ENCODE results near the gene C21orf58.
"Not testable (repeated sequence)": the region's sequence is repeated elsewhere in the genome, so short reads cannot be mapped to it uniquely, and the experiment has no call there.

C21orf58 gene

DNA sequence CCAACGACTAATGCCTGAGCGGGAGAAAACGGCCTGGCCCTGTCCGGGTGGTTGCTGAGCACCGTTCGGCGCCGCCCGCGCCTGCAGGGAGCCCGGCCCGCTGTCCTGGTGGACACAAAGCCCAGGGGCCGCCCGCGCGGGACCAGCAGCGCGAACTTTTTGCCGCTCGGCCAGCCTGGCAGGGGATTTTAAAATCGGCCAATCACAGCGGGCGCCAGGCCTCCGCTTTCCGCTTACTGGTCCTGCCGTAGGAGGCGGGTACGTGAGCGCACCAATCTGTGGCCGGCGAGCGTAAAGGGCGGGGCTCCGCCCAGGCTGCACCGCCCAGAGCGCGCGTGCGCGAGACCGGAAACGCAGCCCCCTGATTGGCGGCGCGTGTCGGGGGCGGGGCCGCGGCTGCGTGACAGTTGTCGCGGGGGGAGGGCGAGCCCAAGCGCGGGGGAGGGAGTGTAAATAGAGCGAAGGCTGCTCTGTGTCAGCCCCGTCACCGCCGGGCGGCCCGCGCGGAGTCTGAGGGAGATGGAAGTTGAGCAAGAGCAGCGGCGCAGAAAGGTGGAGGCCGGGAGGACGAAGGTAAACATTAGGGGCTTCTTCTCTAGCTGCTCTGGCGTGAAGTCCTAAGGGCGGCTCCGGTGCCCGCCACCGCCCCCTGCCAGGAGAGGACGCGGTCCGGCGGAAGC, at the start of gene C21orf58, which contains the start of gene PCNT:
TSS of gene C21orf58 (minus strand) at position 161 of the 680 bp plus-strand sequence. CDS start 1,132 bp downstream, outside the sequence.
TSS of gene PCNT (plus strand) at position 447 of the 680 bp plus-strand sequence. CDS start at position 520, 73 bp downstream.
- DNase-seq, result peak; percentile 97

DNA sequence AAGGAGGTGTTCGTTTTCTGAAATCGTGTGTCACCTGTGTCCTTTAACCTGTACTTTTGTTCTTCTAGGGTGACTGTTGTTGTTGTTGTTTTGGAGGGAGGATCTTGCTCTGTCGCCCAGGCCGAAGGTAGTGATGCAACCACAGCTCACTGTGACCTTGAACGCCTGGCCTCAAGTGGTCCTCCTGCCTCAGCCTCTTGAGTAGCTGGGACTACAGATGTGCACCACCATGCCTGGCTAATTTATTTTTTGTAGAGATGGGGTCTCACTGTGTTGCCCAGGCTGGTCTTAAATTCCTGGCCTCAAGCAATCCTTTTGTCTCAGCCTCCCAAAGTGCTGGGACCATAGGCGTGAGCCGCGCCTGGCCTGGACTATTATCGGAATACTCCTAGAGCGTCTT, 49.3 kb upstream of the C21orf58 start:
- DNase-seq, result not testable (repeated sequence)

DNA sequence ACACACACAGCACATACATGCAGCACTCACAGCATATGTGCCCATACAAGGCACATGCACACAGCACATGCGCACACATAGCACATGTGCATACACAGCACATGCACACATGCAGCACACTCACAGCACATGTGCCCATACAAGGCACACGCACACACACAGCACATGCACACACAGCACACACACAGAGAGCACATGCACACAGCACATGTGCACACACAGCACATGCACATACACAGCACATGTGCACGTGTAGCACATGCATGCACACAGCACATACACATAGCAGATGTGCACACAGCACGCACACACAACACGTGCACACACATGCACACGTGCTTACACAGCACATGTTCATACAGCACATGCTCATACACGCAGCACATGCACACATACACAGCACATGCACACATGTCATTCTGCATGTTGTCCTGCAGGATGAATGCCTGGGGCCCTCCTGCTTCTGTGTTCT, 48.4 kb upstream of the C21orf58 start:
- no peak for DNase-seq

DNA sequence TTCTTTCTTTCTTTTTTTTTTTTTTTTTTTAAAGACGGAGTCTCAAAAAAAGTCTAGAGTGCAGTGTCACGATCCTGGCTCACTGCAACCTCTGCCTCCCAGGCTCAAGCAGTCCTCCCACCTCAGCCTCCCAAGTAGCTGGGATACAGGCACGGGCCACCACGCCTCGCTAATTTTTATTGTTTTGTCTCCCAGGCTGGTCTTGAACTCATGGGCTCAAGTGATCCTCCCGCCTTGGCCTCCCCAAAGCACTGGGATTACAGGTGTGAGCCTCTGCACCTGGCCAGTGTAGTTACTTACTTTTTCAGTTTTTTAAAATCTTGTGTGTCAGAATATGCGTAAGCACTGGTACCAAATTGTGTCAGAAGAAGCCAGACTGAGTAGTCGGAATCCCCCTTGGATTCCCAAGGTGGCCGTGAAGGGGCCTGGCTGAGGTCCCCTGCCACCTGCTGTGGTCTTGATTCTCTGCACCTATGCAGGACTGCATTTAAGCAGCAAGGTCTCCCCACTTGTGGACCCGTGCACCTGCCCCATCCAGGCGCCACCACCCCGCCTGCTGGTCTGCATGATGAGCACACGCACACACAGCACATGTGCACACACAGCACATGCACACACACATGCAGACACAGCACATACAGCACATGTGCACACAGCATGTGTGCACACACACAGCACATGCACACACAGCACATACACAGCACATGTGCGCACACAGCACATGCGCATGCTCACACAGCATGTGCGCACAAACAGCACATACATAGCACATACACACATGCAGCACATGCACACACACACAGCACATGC, 47.7 kb upstream of the C21orf58 start:
- no peak for DNase-seq

DNA sequence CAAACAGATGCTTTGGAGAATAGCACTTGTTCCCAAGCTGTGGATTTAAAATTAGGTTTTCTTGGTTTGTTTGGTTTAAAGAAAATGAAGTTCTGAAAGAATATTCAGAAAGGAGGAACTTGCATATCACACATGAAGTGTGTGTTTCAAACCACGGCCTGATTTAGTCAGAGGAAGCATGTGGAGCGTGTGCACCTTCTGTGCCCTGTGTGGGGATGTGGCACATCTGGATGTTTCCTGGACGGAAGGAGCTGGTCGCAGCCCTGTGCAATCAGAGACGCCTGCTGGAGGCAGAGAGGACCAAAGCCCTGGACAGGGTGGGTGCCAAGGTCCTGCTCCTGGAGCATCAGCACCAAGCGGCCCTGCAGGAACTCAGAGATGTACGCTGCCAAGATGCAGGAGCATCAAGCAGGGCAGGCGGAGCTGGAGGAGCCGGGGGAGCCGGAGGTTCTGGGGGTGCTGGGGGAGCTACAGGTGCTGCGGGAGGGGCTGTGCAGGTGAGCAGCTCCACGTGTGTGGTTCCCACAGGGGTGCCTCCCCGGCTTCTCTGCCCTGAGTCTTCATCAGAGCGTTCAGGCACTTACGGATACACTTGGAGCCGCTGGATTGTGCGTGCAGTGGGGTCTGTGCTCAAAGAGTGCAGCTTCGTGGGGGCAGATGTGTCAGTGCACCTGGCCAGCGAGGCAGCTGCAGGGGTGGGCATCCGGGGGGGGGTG, 46.0 kb upstream of the C21orf58 start:
- peak; percentile 77 for DNase-seq

DNA sequence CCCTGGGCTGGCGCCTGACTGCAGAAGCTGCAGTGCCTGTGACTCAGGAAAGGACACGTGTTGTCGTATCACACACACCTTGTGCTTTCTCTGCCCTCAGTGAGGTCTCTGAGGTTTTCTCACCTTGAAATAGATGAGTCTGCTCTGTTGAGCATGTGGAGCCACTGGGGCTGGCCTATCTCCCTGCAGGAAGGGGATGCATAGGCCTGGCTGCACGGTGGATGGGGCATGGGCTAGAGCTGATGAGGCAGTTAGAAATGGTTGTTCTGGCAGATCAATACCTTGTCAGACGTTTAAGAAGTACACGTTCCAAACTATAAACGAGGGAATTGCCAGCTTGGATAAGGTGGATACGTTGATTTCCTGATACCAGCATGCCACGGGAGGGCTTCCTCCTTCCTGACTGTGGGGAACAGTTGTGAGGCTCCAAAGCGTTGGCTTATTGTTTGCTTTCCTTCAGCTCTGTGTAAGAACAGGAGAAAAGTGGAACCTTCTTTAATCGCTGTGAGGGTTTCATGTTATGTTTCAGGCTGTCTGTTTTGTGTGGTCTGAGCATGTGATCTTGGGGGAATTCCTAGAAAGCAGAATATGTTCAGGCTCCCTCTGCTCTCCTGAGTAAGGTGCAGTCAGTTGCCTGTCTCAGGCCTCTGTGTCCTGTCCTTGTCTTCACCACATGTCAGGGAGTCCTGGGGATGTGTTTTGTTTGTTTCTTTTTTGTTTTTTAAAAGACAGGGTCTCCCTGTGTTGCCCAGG, 45.0 kb upstream of the C21orf58 start:
- no peak for DNase-seq

DNA sequence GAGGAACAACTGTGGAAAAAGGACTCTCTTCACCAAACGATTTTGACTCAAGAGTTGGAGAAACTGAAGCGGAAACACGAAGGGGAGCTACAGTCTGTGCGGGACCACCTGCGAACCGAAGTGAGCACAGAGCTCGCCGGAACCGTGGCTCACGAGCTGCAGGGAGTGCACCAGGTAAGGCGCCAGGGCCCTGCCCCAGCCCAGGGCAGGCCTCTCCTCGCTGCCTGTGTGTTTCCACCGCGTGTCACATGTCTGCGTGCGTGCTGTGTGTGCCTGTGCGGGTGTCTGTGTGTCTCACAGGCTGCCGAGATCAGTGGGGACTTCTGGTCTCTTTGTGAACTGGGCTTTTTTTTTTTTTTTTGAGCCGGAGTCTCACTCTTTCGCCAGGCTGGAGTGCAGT, 43.3 kb upstream of the C21orf58 start:
- no peak for DNase-seq

DNA sequence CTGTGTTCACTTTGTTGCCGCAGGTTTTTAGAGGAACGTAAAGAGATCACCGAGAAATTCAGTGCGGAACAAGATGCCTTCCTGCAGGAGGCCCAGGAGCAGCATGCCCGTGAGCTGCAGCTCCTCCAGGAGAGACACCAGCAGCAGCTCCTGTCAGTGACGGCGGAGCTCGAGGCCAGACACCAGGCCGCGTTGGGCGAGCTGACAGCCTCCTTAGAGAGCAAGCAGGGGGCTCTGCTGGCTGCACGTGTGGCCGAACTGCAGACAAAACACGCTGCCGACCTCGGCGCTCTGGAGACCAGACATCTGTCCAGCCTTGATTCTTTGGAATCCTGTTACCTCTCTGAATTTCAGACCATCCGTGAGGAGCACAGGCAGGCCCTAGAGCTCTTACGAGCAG, 42.9 kb upstream of the C21orf58 start:
- DNase-seq, result no peak

DNA sequence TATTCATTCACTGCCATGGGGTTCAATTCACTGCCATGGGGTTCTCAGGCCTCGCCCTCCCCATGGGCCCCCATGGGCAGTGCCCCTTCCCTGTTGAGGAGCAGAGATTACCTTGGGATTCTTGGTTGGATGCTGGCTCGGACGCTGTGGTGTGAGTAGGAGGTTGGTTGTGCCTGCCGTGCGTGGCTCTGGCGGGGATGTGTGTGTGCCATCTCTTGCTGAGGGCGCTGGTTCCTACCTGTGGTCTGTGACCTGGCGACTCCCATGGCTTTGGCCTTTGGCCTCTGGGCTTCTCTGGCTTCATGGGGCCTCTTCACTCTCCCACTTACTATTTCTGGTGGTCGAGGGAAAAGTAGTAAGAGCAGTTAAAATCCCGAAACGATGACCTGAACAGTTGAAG, 42.4 kb upstream of the C21orf58 start:
- no peak for DNase-seq

DNA sequence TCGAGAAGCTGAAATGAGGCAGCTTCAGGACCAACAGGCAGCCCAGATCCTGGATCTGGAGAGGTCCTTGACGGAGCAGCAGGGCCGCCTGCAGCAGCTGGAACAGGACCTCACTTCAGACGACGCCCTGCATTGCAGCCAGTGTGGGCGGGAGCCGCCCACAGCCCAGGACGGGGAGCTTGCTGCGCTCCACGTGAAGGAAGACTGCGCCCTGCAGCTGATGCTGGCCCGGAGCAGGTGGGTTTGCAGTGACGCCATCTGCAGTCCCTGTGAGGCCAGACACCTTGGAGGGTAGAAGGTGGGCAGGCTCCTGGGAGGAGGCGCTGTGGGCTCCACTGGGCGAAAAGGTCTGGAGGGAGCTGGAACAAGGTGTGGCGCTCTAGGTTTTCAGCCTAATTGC, 40.0 kb upstream of the C21orf58 start:
- no peak for DNase-seq

DNA sequence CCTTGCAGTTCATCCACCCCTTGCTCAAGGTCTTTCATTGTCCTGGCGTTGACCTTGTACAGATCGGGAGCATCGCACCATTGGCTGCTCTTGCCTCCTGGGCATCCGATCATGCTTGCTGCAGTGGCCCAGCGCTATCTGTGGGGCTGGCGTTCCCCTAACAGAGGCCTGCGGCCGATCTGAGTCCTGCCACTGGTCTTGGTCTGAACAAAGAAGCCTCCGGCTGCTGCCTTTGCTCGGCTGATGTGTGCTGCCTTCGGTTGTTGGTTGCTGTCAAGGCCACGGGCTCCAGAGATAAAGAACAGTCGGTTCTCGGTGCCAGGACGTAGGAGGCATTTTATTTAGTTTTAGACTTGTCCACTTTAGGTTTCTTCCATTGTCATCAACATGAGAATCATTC, 39.3 kb upstream of the C21orf58 start:
- no peak for DNase-seq

DNA sequence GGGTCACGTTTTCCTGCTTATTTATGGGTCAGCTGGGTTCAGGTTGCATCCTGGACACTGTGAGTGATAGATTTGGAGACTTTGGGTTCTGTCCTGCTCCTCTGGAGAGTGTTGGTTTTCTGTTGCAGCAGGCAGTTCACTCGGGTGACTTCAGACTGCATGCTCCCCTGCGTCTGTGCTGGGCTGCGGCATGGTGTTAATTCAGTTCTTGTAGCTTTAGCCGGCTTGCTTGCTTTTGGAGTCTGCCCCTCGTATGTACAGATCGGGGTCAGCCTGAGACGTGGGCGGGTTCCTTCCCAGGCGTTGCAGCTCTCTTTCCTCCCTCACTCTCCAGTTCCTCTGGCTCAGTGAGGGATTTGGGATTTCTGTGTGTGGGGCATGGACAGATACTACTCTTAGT, 38.3 kb upstream of the C21orf58 start:
- no peak for DNase-seq

DNA sequence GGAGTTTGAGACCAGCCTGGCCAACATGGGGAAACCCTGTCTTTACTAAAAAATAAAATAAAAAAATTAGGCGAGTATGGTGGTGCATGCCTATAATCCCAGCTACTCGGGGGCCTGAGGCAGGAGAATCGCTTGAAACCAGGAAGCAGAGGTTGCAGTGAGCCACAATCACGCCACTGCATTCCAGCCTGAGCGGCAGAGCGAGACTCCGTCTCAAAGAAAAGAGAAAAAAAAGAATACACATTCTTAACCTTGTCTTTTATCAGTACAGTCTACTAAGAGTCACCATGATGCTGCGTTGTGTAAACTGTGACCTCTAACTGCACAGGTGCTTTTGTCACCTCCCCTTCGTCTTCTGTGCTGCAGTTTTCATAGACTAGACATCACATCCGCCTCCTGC, 37.5 kb upstream of the C21orf58 start:
- no peak for DNase-seq

DNA sequence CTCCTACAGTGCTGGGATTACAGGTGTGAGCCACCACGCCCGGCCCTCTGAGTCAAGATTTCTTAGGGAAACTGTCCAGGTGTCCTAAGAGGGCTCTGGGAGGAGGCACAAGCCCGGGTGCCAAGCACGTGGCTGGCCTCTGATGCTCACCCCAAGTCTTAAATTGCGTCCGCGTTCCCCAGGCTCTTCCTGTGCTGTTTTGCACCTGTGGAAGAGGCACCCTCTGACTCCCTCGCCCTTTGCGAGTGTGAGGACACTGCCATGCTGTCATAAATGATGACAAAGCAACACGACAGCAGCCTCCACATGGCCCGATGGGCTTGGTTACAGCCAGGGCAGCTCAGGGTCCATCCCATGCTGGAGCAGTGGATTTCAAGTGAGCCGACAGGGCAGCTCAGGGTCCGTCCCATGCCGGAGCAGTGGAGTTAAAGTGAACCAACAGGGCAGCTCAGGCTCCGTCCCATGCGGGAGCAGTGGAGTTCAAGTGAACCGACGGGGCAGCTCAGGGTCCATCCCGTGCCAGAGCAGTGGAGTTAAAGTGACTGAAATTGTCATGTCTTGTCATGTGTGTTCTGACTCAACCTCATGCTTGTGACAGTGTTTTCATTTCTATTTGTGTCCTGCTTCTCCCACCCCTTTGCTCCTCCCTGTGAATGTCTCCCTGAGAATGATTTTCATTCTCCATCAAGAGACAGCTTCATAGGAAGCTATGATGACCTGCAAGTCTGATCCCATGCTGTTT, 34.2 kb upstream of the C21orf58 start:
- no peak for DNase-seq

DNA sequence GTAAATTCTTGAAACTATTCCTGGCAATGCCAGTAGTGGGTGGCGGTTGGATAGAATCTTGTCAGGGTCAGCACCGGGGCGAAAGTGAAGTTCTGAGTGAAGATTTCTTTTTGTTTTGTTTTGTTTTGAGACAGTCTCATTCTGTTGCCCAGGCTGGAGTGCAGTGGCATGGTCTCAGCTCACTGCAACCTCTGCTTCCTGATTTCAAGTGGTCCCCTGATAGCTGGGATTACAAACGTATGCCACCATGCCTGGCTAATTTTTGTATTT, 33.6 kb upstream of the C21orf58 start:
- DNase-seq, result no peak

DNA sequence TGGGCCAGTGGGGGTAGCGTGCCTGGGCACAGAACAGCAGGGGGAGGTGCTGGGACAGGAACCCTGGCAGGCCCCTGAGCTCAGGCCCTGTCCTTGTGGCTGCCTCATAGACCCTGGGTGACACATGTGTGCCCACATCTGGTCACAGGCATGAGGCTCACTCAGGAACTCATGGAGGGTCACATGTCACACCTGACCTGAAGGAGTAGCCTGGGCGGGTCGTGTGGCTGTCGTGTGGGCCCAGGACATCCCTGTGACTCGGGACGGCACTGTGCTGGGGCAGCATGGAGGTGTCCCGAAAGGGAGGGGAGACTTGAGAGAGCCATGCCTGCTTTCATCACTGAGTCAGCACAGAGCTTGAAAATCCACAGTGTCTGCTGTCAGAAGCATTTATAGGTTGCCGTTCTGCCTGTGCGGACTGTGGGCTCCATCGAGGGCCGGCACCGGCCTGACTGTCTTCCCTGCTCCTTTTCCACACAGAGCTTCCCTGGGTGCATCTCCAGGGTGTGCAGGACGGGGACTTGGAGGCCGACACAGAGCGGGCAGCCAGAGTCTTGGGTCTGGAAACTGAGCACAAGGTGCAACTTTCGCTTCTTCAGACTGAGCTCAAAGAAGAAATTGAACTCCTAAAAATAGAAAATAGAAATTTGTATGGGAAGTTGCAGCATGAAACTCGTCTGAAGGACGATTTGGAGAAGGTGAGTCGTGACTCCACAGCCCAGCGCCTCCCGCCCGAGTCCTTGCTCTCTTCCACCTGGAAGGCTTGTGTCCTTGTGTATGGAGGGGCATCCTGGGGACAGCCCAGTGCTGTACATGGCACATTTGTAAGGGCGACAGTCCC, 33.0 kb upstream of the C21orf58 start:
- no peak for DNase-seq

DNA sequence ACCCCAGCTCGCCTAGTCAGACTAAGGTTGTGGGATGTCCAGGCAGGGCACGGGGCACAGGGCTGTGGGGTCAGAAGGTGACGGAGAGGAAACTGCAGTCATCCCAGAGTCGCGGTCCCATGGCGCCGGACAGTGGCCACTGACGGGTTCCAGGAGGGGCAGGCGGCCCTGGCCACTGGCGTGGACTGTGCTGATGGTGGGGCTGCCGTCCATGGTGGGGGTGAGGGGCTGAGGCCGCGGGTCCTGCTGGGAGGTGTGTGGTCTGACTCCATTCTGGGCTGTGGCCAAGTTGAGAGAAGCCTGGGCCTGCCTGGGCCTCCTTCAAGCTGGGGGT, 32.3 kb upstream of the C21orf58 start:
- DNase-seq, result no peak

DNA sequence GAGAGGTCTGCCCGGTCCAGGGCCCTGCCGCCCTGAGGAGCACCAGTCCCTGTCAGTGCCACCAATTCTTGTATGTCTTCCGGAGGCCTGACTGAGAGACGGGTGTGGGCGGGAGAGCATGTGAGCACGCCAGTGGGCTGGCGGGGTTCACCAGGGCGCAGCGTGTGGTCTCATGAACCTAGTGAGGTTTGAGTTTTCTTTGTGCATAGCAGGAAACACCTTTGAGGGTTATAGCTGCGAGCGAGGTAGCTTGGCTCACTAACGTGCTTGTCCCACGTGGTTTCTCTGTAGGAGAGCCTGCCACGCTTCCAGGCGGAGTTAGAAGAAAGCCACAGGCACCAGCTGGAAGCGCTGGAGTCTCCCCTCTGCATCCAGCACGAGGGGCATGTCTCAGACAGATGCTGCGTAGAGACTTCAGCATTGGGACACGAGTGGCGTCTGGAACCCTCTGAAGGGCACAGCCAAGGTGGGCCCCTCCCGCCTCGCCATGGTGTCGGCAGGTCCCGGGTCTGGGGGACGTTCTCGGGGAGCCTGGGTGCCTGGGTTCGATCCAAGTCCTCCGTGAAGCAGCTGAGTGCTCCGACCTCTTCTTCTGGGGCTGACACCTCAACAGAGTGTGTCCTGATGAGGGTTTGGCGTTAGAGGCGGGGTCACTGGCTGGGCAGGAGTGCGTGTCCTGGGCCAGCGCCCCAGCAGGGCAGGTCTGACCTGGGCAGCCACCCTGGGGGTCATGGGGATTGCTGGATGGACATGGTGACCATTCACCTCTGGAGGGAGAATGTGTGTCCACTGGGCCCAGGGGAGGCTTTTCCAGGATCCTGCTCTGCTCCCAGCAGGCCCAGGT, 31.7 kb upstream of the C21orf58 start:
- no peak for DNase-seq

DNA sequence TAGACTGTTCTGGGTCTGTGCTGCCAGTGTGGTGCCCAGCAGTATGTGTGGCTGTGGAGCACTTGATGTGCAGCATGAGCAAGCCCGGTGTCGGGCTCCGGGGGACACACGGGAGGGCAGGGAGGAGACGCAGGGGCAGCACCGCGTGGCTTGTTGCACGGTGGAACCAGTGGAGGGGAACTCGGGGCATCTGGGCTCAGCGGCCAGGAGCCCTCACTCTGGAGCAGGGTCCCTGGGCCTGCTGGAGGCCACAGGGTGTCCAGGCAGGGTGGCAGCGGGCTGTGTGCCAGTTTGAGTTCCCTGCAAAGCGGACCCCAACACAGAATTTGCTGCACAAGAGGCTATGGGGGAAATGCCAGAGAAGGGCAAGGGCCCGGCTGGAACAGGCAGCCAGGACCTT, 30.8 kb upstream of the C21orf58 start:
- no peak for DNase-seq

DNA sequence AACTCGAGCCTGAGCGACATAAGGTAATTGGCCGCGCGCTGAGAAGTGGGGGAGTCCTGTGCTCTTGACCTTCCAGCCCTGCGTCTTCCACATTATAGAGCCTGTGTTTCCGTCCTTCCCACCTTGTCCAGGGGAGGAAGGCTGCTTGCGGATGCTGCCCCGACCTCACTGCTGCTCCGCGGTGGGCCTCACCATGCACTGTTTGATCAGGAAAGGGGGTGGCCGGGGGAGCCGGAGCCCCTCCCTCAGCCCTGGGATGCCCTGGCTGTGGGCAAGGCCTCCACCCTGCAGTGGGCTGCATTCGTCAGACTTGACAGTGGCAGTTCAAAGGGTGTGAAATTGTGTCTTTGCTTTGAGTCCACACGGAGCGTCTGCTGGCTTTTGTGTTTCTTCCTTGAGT, 30.4 kb upstream of the C21orf58 start:
- no peak for DNase-seq

DNA sequence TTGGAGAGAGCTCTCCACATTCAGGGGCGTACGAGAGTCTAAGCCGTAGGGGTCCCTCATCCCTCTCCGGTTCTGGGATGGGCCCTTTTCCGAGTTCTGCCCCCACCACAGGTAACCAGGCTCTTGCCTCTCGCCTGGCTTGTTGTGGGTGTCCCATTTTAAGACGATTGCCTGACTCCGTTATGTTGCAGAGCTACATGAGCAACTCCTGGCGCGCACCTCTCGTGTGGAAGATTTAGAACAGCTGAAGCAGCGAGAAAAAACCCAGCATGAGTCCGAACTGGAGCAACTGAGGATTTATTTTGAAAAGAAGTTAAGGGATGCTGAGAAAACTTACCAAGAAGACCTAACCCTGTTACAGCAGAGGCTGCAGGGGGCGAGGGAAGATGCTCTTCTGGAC, 29.2 kb upstream of the C21orf58 start:
- no peak for DNase-seq

Data from GDM1 (cell line).